OCI-LY1 (cell line): Measurements from ENCODE around the gene JAG1.

Source experiments
- CTCF ChIP-seq: fragments of 200-600 bp; sonication (generic), shearing (Covaris generic); IDR thresholded peaks from 2 replicates; pipeline ENCODE4 v1.5.1; 2017; ENCODE audit warnings: mild to moderate bottlenecking, antibody characterized with exemption, low read length, moderate library complexity, mixed read lengths
- EZH2 ChIP-seq: fragments of 200-600 bp; sonication (generic), shearing (Covaris generic); IDR thresholded peaks from 2 replicates; pipeline ENCODE4 v1.8.0; 2017; ENCODE audit warnings: borderline replicate concordance, mixed run types, mild to moderate bottlenecking, antibody characterized with exemption, low read length, moderate library complexity, mixed read lengths

- TF ChIP-seq CTCF (no peak), EZH2 (no peak)
These were observed 59.9 kb downstream of the JAG1 start for GRCh38 chr20:10613911-10614310.
